NCI-H2107 treated with DMSO at 0.1 percent for 48 hours (cell line): ENCODE data around the gene CHGA.

Experiments
- DNase-seq: peaks from one replicate; lab custom pipeline; 2025; ENCODE audit not compliant: unreplicated experiment; lab: John Stamatoyannopoulos, UW

Gene CHGA

DNA sequence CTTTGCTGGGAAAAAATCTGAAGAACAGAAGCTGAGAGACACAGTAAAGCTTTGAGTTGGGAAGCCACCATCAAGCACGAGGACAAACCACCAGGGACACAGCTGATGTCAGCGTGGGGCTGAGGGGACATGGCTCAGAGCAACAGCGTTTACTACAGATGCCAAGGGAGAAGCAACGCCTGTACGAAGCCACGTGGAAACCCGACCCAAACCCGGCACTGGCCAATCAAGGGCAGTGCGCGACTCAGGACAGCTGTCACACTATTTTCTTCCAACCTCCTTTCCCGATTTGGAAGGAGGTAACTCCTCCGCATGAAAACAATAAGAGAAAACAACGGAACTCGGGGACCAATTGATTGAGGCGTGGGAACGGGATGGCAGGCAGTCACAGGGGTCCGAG lies 20.2 kb upstream of the CHGA start:
- DNase-seq, result no peak

DNA sequence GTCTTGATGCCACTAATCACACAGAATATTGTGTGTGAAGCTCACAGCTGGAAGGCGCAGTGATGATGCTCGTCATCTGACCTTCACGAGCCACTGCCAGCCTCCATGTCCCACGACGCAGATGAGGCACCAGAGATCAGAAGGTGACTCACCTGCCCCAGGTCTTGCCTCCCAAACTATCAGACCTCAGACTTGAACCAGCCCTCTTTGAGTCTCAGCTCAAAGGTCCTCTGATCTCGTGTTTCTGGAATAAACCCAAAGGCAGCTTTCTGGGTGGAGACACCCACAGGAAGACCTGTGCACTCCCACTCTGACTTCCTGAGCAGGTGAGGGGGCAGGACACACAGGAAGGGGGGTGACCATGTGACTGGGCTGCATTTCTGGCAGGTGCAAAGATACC lies 19.6 kb upstream of the CHGA start:
- DNase-seq, result no peak

DNA sequence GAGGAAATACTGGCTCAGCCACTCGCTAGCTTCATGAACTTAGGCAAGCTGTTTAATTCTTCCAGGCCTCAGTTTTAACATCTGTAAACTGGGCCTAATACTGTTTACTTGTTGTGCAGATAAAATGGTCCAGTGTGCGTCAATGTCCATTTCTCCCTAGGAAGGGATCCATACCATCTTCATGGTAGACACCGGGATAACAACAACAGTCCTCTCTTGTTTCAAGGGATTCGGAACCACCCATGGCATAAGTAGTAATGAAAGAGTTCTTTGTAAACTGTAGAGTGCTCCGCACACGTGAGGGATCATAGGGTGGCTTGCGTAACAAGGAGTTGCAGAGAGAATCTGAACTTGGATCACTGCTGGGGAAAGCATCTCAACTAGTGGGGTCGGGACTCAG lies 17.3 kb upstream of the CHGA start:
- DNase-seq, result no peak

DNA sequence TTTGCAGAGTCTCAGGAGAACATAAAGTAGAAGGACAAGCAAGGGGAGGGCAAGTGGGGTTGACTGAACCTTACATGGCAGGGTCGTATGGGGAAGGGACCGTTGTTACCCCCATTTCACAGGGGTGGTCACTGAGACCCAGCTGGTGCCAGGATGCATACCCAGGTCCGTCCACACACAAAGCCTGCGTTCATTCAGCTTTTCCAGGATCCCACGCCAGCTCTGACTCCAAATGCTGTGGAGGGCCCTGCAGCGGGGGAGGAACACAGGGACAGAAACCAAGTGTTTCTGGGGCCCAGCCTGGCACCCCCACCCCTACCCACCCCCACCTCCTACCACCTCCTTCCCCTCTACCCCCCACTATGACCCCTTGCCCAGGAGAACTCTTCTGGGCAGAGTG lies 16.5 kb upstream of the CHGA start:
- DNase-seq, result no peak

DNA sequence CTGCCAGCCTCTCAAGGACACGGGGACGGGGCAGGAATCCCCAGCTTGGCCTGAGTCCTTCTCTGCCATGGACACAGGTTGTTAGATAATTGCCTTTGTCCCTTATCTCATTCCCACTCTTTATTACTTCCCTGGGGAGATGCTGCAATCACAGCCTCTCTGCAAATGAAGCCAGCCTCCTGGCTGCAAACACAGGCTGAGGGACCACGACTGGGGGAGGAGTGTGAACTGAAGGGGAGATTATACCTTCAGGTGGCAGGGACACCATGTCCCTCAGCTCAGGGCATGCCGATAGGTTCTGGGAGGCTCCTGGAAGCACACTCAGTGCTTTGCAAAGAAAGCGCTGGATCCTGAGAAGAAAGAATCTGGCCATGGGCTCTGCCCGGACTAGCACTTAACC lies 16.1 kb upstream of the CHGA start:
- no peak for DNase-seq

DNA sequence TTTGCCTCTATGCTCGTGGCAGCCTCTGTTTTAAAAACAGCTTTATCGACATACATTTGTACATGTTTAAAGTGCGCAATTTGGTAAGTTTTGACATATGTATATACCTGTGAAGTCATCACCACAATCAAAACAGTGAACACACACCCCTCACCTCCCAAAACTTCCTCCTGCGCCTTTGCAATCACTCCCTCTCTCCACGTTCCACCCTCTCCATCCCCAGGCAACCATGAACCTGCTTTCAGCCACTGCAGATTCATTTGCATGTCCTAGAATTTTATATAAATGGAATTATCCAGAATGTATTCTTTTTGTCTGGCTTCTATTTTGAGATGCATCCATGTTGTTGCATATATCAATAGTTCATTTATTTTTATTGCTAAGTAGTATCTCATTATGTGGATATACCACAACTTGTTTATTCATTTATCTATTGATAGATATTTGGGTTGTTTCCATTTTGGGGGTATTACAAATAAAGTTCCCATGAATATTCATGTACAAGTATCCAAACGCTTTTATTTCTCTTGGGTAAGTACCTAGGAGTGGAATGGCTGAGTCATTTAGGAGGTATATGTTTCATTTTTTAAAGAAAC lies 15.5 kb upstream of the CHGA start:
- no peak for DNase-seq

DNA sequence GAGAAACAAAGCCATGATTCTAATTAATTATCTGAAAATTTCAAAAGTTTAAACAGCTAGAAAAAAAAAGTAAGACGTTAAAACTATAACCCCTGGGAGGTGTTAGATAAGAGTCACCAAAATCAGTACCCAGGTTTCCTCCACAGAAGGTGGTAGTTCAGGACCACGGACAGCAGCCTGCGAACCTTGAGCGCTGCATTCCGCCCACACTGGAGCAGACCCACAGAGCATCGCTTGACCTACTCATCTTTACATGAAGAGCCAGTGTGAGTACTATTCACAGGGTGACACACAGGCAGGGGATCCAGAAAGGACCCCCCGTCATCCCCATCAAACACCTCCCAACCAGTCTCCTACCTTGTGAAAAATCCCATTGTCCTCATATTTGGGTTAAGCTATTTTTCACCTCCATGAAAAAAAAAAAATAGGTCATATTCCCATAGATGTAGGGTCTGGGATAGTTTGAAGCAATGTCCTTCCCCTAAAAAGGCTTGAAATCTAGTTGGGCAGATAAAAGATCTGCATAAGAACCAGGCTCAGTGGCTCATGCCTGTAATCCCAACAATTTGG lies 8.8 kb upstream of the CHGA start:
- DNase-seq, result no peak

DNA sequence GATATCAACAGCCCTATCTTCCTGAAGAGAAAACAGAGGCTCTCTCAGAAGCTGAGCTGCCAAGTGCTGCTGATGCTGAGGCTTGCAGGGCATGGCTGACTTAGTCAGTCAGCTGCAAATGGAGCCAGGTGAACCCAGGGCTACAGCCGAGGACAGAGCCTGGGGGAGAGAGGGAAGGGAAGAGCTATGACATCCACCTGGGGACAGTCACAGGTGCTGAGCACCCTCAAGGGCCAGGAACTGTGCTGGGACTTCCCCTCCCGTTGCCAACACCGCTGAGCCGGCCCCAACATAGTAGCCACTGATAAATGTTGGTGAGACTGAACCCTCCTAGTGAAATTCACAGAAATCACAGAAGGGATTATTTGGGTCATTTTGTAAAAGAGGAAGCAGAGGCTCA lies 6.7 kb upstream of the CHGA start:
- no peak for DNase-seq

DNA sequence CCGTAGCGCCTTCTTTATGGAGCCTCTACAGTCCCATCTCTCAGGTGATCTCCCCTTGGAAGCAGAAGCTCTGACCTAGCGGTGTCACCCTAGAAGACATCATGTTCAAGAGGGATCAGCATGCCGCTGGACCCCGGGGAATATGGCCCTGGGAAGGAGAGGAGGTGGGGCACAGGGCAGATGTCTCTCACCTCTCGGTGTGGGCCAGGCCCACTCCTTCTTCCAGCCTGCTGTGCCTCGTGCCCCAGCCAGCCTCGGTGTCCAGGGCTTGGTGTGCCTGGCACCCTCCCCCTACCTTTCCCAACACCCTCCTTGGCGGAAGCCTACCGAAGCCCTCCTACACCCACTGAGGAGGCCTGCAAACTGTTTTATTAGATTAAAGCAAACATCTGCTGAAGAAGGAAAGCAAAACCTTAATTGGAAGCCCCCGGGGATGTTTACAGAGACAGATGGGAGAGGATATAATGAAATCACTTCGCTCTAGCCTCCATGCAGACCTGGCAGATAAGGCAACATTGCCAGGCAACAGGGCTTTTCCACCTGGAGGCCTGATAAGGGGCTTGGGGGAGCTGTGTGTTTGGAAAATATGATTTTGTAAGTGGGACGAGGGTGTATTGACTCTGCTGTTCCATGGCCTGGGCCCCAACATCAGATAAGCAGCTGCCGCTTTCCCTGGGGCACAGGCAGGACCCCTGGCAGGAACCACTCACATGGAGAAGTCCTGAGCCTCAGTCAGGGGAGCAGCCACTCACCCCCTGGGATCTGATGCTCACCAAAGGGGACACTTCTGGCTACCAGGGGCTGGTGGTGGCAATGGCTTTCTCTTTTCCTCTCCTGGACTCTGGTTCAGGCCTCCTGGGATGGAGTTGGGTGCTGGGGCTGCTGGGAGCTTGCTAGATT lies 5.7 kb upstream of the CHGA start:
- no peak for DNase-seq

DNA sequence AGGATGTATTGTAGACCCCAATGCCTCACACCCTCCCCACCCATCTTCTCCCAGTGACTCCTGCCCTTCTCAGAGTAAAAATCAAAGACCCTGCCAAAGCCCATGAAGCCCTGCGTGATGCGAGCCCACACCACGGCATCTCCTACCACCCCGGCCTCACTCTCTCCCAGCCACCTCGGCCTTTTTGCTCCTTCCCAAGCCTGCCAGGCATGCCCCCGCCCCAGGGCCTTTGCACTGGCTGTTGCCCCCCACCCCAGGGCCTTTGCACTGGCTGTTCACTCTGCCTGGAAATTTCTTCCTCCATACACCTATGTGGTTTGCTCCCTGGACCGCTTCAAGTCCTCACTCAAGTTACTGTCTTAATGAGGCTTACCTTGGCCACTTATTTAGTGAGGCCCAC lies 5.0 kb upstream of the CHGA start:
- DNase-seq, result no peak

DNA sequence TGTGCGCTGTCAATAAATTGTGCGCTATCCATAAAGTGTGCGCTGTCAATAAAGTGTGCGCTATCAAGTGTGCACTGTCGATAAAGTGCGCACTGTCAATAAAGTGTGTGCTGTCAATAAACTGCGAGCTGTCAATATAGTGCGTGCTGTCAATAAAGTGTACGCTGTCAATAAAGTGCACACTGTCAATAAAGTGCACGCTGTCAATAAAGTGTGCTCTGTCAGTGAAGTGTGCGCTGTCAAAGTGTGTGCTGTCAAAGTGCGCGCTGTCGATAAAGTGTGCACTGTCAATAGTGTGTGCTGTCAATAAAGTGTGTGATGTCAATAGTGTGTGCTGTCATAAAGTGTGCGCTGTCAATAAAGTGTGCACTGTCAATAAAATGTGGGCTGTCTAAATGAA lies 2.9 kb upstream of the CHGA start:
- DNase-seq, result no peak

DNA sequence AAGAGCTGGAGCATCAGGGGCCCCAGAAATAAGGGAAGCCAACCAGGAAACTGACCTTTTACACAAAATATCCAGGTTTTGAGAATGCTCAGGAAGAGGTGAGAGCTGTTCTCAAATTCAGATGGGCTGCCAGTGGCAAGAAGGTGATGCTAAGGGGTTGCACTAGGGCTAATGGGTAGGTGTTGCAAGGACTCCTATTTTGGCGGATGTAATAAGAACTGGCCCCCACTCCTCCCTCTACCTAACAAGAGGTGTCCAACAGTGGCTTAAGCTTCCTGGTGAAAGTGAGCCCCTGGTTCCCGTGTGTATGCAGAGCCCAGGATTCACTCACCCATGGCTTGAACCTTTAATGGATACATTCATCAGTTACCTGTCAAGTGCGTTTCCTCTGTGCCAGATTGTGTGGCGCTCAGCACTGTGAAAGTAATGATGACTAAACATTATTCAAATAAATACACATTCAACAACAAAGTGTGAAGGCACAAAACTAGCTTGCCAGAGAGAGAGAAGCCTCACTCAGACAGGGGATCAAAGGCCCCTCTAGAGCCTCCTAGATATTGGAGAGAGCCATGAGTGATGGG lies 705 bp upstream of the CHGA start:
- peak; percentile 66 for DNase-seq

DNA sequence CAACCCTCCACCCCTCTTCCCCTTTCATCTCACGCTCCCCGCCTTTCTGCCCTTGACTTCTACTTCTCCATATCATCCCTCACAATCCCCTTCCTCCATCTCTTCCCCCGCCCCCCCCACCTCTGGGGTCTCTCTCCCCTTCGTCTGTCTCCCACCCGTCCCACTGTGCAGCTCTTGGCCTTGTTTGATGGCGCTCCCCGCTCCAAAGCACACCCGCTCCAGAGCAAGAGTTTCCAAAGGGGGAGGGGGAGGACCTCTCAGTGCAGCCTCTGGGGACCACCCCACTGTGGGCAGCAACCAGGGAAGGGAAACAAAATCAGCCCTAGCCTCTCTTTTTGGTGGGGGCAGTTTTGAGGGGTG lies 774 bp downstream of the CHGA start:
- peak; percentile 26 for DNase-seq

DNA sequence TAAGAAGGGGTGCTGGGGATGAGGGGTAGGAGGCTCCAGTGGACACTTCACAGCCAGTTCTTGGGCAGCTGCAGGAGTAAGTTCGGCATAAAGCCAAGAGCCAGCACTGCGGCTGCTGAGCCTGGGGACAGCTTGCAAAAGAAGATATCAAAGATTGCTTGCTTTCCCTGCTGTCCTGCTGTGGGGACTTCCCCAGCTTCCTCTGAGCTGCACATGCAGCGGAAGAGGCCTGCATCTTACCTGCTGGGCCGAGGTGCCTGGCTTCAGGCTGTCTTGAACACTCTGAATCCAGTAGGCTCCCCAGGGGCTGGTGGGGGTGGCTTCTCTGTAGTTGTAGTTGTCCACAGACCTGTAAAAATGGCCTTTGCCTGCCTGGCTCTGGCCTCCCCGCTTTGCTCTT lies 1.3 kb downstream of the CHGA start:
- DNase-seq, result no peak

DNA sequence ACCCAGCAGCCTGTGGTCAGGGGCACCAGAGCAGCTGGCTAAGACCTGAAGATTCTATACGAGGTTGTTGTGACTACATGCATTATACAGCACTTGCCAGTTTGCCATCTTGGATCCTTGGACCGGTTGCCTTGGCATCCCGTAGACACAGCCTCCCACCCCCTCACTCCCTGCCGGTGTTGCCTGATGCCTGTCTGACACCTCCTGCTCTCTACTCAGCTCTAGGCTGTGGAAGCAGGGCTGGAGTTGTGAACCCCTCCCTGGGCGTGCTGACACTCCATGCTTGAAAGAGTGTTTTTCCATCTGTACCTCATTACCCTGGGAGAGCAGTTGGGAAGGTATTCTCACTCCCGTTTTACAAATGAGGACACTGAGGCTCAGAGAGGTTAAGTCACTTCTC lies 2.5 kb downstream of the CHGA start:
- no peak for DNase-seq

DNA sequence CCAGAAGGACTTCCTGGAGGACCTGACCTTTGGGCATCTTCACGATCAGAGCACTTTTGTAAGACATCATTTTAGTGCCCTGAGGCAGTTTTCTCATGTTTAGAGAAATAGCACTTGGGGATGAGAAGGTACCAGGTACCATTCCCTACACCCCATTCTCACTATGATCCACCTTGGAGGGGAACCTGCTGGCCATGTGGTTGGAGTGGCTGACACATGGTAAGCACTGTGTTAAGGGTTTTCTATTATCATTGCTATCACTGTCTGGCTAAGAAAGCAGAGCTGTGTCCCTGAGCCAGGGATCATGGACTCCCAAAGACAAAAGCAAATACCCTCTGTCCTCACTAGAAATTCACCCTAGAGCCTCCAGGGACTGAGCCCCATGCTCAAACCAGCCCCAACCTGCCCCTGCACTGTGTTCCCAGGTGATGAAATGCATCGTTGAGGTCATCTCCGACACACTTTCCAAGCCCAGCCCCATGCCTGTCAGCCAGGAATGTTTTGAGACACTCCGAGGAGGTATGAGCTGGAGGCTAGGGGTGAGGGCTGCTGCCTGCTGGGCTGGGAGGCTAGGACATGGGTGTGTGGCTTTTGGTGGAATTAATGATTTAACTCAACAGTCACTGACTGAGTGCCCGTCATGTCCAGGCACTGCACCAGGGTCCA lies 3.4 kb downstream of the CHGA start:
- no peak for DNase-seq

DNA sequence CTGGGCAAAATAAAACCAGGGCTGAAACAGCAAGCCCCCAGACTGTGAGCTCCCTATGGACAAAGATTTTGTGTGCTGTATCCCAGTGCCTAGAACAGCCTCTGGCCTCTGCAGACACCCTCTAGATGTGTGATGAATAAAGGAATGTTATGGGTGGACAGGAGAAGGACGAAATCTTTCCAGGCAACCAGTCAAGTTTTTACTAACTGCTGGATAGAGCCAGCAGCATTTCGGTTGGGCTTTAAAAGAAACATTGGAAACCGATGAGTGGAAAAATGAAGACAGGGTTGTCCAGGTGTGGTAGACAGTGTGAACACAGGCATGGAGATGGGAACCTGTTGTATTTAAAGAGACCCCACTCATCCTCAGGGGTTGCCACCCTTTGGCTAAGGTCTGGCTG lies 4.0 kb downstream of the CHGA start:
- no peak for DNase-seq

DNA sequence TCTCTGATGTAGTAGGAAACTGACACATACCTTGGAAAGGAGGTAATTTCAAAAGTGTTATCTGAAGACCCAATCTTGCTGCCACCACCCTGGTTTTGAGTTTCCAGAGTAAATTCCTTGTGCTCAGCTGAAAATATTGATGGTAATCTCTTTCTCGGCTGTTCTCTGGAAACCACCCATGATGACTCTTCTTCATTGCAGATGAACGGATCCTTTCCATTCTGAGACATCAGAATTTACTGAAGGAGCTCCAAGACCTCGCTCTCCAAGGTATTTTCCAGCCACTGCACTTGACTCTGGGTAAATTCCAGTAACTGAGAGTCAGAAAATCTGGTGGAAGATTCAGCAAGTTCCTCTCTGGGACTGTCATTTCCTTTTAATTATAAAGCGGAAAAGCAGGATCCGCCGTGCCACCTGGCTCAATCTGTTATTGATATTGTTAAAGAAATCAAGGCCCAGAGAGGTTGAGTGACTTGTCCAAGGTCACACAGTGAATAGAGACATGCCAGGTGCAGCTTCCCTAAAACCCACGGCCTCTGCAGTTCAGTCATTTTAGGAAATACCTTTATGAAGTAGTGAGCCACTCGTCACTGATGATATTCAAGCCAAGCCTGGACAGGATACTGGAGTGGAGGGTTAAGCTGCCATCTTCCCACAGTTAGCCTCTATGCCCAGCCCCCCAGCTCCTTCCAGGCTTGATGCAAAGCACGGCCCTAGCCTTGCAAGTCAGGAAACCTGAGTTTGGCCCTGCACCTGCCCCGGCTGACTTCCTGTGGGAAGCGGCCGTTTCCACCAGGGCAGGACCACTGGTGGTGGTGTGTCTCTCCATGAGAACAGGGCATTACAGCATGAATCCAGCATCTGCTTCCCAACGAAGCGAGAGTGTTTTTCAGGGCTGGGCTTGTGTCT lies 4.7 kb downstream of the CHGA start:
- no peak for DNase-seq

DNA sequence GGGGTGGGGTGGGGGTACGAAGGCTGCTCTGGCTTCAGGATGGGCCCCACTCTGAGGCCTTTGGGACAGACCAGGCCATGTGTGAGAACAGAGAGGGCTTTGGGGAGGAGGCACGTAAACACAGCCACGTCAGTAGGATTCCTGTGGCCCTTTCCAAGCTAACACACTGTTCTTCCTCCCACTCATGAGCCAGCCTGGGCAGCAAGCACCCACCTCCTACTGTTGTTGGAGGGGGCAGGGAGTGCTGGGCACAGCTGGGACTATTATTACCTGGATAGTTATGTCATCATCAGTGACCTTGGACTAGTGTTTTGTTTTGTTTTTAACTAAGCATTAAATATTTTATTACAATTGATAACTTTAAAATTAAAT lies 5.3 kb downstream of the CHGA start:
- no peak for DNase-seq

DNA sequence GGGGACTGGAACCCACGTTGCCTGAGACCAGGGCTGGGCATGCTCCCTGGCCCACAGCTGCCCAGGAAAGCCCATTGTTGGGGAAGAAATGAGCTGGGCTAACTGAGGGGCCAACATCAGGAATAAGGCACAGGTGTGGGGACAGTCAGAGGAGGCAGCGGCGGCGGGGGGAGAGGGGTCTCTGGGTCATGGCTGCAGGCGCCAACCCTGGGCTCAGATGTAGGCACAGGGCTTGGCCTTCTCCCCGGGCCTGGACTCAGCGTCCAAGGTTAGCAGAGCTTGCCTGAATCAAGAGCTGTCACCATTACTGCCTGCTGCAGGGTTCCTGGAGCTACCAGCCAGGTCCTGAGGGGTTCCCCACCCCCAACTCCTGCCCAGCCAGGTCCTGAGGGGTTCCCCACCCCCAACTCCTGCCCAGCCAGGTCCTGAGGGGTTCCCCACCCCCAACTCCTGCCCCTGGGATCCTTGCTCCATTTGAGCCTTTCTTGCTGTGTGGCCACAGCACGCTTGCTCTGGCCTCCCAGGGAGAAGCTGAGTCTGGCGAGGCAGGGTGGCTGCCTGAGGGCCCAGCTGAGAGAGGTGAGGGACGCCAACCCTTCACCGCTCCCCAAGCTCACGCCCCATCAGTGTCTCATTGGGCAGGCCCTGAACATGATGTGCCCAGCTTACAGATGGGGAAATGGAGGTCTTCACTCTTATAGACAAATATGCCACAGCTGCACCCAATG lies 6.2 kb downstream of the CHGA start:
- no peak for DNase-seq
